HepG2 (cell line): ENCODE results near the gene NHERF2.

Source experiments
- ELF3 ChIP-seq: IDR thresholded peaks from 2 replicates; pipeline ENCODE4 v1.6.1; 2016; ENCODE audit warnings: missing genetic modification reagents, missing compliant biosample characterization
- FIP1L1 ChIP-seq: fragments of 200-400 bp; formaldehyde crosslinking; IDR thresholded peaks from 2 replicates; pipeline ENCODE4 v1.6.1; 2018; ENCODE audit warnings: low read depth, mild to moderate bottlenecking, low read length, moderate library complexity, borderline replicate concordance; ENCODE audit not compliant: insufficient read depth
- FOXP1 ChIP-seq, 2 experiments: fragments of 450-650 bp in 1 of 2; IDR thresholded peaks; 2 replicates each; pipeline ENCODE4 v1.6.1; 2017 to 2018; ENCODE audit warnings: antibody characterized with exemption in 1 of 2
- KLF9 ChIP-seq: IDR thresholded peaks from 2 replicates; pipeline ENCODE4 v1.6.1; 2016; ENCODE audit warnings: low read depth
- ZBTB7A ChIP-seq: sonication (generic); formaldehyde crosslinking; IDR thresholded peaks from 2 replicates; pipeline ENCODE4 v1.8.0; 2022; ENCODE audit warnings: mild to moderate bottlenecking, missing genetic modification reagents
- ZBTB7B ChIP-seq: sonication (generic); formaldehyde crosslinking; IDR thresholded peaks from 2 replicates; pipeline ENCODE4 v1.4.0; 2020; ENCODE audit warnings: missing genetic modification reagents
- TF ChIP-seq, protein P1 (sequence below): sonication (generic); formaldehyde crosslinking; IDR thresholded peaks from 2 replicates; pipeline ENCODE4 v1.4.0; 2020; ENCODE audit warnings: mild to moderate bottlenecking, missing genetic modification reagents
- TF ChIP-seq, protein P2 (sequence below), 2 experiments: sonication (generic) in 1 of 2; formaldehyde crosslinking in 1 of 2; IDR thresholded peaks; 2 replicates each; pipeline versions ENCODE4 v1.5.1 to v1.6.1; 2011 to 2020; ENCODE audit warnings: borderline replicate concordance in 1 of 2, low read depth in 1 of 2, low read length in 1 of 2, mild to moderate bottlenecking in 1 of 2, missing genetic modification reagents in 1 of 2, moderate library complexity in 1 of 2
- TF ChIP-seq, protein P3 (sequence below): sonication (generic); formaldehyde crosslinking; IDR thresholded peaks from 2 replicates; pipeline ENCODE4 v1.8.0; 2022; ENCODE audit warnings: mild to moderate bottlenecking, missing genetic modification reagents
- TF ChIP-seq, protein P4 (sequence below): IDR thresholded peaks from 2 replicates; pipeline ENCODE4 v1.6.1; 2016; ENCODE audit warnings: low read depth, borderline replicate concordance
- TF ChIP-seq, protein P5 (sequence below): sonication (generic); formaldehyde crosslinking; IDR thresholded peaks from 2 replicates; pipeline ENCODE4 v1.5.0; 2020; ENCODE audit warnings: mild to moderate bottlenecking, missing genetic modification reagents, moderate library complexity

DNA sequence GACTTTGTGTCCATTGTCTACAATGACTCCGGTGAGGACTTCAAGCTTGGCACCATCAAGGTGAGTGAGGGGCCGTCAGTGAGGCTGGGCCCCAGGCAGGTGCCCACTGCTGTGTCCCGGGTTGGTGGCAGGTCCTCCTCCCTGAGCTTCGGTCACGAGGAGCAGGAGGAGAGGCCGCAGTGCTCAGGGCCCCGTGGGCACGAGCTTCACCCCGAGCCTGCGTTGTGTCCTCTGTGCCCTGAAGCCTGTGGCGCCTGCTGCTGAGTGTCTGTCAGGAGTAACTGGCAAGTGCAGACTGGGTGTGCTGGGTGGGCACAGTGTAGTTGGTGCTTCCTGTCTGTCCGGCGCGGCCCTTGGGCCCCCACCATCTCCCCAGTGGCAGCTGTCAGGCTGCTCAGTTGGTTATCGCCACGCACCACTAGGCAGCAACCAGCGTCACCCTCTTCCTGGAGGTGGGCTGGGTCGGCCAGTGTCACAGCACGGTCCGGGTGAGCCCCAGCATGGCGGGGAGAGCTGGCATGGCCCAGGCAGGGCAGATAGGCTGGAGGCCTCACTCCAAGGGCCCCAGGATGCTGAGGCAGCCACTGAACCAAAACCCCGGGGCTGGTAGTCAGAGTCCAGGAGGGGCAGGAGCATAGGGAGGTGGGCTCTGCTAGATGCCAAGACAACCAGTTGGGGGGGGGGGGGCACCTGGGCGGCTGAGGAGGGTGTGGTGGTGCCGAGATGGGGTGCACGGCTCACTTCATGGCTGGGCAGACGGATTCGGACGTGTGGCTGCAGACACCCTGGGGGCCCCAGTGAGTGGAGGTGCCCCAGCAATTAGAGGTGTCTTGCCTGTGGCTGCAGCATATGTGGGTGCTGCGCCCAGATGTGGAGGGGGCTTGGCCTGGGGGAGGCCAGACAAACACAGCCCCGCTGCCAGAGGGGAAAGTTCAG, 60.4 kb downstream of the NHERF2 start:
- no peak for TF ChIP-seq ELF3 (CRISPR knock-in tag)
- TF ChIP-seq FOXP1 (IDR thresholded peaks at IDR 0.05) = no peak
- no peak for TF ChIP-seq FOXP1 (CRISPR knock-in tag; IDR thresholded peaks at IDR 0.05)
- TF ChIP-seq ZBTB7B = no peak
- TF ChIP-seq ZBTB7A (CRISPR knock-in tag) = no peak
- TF ChIP-seq, protein P1, sequence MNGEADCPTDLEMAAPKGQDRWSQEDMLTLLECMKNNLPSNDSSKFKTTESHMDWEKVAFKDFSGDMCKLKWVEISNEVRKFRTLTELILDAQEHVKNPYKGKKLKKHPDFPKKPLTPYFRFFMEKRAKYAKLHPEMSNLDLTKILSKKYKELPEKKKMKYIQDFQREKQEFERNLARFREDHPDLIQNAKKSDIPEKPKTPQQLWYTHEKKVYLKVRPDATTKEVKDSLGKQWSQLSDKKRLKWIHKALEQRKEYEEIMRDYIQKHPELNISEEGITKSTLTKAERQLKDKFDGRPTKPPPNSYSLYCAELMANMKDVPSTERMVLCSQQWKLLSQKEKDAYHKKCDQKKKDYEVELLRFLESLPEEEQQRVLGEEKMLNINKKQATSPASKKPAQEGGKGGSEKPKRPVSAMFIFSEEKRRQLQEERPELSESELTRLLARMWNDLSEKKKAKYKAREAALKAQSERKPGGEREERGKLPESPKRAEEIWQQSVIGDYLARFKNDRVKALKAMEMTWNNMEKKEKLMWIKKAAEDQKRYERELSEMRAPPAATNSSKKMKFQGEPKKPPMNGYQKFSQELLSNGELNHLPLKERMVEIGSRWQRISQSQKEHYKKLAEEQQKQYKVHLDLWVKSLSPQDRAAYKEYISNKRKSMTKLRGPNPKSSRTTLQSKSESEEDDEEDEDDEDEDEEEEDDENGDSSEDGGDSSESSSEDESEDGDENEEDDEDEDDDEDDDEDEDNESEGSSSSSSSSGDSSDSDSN = no peak
- TF ChIP-seq, protein P2, sequence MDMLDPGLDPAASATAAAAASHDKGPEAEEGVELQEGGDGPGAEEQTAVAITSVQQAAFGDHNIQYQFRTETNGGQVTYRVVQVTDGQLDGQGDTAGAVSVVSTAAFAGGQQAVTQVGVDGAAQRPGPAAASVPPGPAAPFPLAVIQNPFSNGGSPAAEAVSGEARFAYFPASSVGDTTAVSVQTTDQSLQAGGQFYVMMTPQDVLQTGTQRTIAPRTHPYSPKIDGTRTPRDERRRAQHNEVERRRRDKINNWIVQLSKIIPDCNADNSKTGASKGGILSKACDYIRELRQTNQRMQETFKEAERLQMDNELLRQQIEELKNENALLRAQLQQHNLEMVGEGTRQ (IDR thresholded peaks at IDR 0.05; ENCODE audit: low read depth, low read length) = no peak
- TF ChIP-seq, protein P2 (CRISPR knock-in tag; IDR thresholded peaks at IDR 0.05; ENCODE audit: borderline replicate concordance) = no peak
- no peak for TF ChIP-seq FIP1L1
- TF ChIP-seq, protein P3, sequence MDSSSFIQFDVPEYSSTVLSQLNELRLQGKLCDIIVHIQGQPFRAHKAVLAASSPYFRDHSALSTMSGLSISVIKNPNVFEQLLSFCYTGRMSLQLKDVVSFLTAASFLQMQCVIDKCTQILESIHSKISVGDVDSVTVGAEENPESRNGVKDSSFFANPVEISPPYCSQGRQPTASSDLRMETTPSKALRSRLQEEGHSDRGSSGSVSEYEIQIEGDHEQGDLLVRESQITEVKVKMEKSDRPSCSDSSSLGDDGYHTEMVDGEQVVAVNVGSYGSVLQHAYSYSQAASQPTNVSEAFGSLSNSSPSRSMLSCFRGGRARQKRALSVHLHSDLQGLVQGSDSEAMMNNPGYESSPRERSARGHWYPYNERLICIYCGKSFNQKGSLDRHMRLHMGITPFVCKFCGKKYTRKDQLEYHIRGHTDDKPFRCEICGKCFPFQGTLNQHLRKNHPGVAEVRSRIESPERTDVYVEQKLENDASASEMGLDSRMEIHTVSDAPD (CRISPR knock-in tag) = no peak
- TF ChIP-seq, protein P4, sequence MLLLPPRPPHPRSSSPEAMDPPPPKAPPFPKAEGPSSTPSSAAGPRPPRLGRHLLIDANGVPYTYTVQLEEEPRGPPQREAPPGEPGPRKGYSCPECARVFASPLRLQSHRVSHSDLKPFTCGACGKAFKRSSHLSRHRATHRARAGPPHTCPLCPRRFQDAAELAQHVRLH (CRISPR knock-in tag) = no peak
- TF ChIP-seq, protein P5, sequence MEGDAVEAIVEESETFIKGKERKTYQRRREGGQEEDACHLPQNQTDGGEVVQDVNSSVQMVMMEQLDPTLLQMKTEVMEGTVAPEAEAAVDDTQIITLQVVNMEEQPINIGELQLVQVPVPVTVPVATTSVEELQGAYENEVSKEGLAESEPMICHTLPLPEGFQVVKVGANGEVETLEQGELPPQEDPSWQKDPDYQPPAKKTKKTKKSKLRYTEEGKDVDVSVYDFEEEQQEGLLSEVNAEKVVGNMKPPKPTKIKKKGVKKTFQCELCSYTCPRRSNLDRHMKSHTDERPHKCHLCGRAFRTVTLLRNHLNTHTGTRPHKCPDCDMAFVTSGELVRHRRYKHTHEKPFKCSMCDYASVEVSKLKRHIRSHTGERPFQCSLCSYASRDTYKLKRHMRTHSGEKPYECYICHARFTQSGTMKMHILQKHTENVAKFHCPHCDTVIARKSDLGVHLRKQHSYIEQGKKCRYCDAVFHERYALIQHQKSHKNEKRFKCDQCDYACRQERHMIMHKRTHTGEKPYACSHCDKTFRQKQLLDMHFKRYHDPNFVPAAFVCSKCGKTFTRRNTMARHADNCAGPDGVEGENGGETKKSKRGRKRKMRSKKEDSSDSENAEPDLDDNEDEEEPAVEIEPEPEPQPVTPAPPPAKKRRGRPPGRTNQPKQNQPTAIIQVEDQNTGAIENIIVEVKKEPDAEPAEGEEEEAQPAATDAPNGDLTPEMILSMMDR (CRISPR knock-in tag) = no peak
- TF ChIP-seq KLF9 (CRISPR knock-in tag) = no peak
